GM21447 (cell line): Measurements from ENCODE around the gene SLC16A8.
"Not testable (repeated sequence)": the region's sequence is repeated elsewhere in the genome, so short reads cannot be mapped to it uniquely, and the experiment has no call there.

Experiments used
- ATAC-seq: cut with Tn5 transposase; IDR thresholded peaks from one replicate; pipeline ENCODE4 v1.9.1; 2021; ENCODE audit not compliant: unreplicated experiment

Gene SLC16A8, protein sequence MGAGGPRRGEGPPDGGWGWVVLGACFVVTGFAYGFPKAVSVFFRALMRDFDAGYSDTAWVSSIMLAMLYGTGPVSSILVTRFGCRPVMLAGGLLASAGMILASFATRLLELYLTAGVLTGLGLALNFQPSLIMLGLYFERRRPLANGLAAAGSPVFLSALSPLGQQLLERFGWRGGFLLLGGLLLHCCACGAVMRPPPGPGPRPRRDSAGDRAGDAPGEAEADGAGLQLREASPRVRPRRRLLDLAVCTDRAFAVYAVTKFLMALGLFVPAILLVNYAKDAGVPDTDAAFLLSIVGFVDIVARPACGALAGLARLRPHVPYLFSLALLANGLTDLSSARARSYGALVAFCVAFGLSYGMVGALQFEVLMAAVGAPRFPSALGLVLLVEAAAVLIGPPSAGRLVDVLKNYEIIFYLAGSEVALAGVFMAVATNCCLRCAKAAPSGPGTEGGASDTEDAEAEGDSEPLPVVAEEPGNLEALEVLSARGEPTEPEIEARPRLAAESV

DNA sequence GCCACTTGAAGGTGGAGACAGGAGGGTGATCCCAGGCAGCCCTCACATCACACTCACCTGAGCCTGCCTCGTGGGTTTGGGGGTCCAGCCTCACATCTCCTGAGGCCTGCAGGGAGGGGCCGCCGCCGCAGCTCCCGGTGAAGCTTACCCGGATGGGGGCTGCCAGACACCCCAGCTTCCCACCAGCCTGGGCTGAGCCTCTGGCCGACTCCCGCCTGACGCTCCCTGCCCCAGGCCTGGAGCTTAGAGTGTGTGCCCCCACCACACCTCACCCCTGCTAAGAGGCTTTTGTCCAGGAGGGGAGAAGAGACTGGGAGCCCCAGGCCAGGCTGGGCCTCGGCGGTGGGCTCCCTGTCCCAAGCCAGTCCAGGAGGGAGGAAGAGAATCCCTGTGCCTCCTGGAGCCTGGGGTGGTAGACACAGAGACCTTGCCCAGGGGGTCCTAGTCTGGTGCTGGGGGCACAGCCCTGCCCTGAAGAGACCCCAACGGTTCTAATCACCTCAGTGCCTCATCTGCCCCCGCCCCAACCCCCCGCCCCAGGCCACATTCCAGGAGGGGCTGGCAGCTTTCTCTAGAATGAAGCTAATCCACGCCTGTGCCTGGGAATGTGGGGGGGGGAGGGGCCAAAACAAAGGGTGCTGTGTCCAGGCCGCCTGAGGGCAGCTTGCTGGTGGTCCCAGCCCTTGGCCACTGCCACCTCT, at the start of gene SLC16A8:
Gene SLC16A8 (minus strand): TSS at position 254 of the 701 bp plus-strand sequence. CDS start 1,311 bp downstream, outside the sequence.
- no peak for ATAC-seq

- ATAC-seq, result no peak
Observed at GRCh38 chr22:38133331-38133730, 49.3 kb upstream of the SLC16A8 start.

- no peak for ATAC-seq
Observed at GRCh38 chr22:38132794-38133193, 48.8 kb upstream of the SLC16A8 start.

- ATAC-seq, result no peak
Observed at GRCh38 chr22:38132136-38132535, 48.2 kb upstream of the SLC16A8 start.

DNA sequence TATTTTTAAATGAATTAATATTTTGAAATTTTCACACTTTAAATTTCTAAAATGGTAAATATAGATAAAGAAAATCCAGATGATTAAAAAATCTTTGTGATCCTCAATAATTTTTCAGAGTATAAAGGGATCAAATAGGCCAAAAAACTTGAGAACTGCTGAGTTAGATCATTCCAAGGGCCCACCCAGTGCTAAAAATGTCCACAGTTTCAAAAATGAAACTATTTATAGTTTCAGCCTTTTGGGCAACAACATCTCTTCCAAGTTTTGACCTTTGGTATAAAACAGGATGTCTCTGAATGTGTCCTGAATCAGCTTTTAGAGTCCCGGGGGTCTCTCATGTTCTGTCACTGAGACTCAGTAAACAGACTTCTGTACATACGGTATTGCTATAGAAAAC, 47.4 kb upstream of the SLC16A8 start:
- no peak for ATAC-seq

DNA sequence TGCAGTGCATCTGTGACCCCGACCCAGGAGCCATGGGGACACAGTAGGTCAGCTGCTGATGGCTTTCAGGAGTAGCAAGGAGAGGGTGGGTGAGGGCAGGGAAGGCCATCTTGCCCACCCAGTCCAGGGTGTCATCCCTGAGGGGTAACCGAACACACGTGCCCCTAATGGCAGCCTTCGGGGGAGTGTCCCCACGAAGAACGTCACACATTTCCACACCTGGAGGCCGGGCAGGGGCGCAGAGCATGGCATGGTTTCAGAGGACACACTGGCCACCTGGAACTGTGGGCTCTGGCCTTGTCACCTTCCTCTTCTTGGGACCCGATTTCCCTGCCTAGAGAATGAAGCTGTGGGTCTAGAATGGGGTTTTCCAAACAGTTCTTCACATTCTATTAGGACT, 45.9 kb upstream of the SLC16A8 start:
- no peak for ATAC-seq

GRCh38 chr22:38129021-38129420, 45.0 kb upstream of the SLC16A8 start:
- ATAC-seq, result no peak

DNA sequence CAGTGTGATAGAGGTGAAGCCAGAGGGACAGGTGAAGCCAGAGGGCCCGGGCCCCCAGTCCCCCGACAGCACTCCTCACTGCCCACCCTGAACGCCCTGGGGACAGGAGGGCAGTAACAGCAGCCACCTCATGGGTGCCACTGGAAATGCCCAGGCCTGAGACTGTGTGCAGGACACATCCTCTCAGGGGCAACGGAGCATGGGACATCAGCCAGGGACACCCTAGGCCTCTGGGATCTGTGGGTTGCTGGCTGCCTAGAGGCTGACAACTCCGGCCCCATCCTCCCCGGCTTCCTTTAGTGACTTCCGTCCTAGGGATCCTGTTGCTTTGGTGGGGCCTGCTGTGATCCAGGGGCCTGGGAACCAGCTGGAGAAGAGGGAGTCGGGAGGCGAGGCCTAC, 43.9 kb upstream of the SLC16A8 start:
- no peak for ATAC-seq

- no peak for ATAC-seq
Observed at GRCh38 chr22:38126928-38127668, 43.1 kb upstream of the SLC16A8 start.

DNA sequence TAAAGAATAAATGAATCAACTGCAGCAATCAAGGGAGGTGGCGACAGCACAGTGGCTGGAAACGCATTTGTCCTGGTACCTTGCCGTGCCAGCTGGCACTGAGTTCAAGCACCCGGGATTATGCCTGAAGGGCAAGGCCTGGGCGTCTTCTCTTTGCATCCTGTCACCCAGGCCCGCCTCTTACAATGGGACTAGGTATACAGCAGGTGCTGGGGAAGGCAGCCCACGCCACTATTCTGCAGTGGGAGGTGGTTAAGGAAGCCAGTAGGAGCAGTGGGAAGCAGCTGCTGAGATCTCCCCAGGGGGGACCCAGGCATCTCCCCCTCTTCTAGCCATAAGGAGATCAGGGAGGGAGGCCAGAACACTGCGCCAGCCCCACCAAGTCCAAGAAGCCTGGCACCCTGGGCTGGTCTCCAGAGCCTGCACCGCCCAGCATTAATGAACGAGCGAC, 41.8 kb upstream of the SLC16A8 start:
- ATAC-seq, result no peak

DNA sequence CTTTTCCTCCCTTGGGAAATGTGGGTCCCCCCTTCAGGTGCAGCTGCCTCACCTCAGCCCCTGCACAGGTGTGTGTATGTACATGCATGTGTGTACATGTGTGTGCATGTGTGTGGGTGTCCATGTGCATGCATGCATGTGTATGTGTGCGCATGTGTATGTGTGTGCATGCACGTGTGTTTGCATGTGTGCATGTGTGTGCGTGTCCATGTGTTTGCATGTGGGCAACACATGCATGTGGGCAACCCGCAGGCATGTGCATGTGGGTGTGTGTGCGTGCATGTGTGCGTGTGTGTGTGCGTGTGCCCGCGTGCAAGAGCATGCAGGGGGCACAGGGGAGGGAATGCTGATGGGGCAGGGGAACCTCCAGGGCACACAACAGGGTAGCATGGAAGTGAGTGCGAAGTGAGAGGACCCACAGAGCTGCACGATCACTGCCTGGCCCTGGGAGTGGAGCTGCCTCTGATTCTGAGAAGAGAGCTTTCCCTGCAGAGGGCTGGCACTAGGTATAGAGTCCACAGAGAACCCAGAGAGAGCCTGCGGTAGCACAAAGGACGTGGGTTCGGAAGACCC, 41.1 kb upstream of the SLC16A8 start:
- ATAC-seq, result no peak

- ATAC-seq, result no peak
Observed at GRCh38 chr22:38124236-38124974, 40.4 kb upstream of the SLC16A8 start.

DNA sequence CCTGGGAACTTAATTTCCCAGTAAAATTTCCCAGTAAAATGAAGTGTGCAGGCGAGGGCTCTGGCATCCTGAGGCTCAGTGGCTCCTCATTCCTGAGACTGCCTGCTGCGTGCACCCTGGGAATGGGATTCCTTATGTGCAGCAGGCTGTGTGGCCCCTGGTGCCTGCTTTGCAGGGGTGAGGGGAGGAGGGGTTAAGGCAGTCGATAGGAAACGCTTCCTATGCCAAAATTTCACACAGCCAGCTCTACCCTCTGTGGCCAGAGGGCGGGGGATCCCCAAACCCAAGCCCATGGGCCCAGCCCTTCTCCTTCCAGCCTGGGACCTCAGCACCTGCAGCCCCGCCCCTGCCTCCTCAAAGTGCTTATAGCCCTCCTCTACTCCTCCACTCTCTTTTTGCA, 38.6 kb upstream of the SLC16A8 start:
- no peak for ATAC-seq

DNA sequence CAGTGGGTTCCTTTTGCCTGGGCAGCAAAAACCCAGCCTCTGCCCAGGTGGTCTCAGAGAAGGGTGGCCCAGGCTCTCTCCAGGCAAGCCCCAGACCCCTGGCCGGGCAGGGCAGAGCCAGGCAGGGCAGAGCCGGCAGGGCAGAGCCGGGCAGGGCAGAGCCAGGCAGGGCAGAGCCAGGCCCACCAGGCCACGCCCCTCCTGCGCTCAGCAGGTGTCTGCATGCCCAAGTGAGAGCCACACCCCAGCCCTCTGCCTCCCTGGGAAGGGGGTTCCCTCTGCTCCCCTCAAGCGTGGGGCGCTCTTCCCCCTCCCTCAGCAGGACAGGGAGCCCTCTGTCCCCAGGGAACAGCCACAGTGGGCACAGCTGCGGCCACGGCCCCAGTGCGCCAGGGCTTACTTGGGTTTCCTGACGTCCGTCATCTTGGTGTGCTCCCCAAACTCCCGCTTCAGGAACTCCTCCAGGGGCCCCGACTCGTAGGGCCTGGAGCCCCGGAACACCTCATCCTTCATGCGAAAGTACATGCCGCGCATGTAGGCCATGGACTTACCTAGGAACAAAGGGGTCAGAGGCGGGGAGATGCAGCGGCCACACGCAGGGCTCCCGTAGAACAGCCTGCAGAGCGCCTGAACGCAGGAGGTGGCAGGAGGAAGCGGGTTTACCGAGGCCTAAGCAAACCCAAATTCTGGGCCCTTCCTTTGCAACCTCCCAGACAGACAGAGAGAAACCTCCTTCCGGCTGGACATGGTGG, 36.6 kb upstream of the SLC16A8 start:
- ATAC-seq, result no peak

DNA sequence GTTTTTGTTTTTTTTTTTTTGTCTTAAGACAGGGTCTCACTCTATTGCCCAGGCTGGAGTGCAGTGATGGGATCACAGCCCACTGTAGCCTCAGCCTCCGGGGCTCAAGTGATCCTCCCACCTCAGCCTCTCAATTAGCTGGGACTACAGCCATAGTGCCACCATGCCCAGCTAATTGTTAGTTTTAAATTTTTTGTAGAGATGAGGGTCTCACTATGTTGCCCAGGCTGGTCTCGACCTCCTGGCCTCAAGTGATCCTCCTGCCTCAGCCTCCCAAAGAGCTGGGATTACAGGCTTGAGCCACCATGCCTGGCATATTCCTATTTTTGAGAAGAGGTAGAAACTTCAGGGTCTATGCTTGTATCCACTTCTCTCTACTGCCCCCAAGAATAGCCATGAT, 34.8 kb upstream of the SLC16A8 start:
- ATAC-seq, result not testable (repeated sequence)

DNA sequence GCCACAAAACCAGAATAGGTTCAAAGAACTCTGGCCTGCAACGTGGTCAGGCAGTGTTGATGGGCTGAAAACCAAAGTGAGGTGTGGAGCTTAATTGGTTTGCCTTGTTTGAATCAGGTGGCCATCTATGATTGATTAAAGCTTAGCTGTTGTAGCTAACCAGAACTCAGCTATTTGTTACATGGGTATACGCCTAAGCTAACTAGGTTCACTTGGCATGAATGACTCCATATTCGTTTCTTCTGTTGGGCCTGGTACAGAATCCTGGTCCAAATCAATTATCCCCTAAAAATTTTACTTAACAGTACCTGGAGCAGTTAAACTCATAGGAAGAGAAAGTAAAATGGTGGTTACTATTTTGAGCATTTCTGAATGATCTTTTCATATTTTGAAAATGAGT, 34.2 kb upstream of the SLC16A8 start:
- no peak for ATAC-seq

DNA sequence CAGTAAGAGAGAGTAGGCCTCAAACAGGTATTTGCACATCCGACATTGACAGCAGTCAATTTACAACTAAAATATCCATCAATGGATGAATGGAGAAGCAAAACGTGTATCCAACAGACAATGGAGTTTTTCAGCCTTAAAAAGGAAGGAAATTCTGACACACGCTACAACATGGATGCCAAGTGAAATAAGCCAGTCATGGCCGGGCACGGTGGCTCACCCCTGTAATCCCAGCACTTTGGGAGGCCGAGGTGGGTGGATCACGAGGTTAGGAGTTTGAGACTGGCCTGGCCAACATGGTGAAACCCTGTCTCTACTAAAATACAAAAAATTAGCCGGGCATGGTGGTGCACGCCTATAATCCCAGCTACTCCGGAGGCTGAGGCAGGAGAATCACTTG, 33.6 kb upstream of the SLC16A8 start:
- ATAC-seq, result not testable (repeated sequence)

- ATAC-seq, result no peak
Observed at GRCh38 chr22:38115423-38116205, 31.6 kb upstream of the SLC16A8 start.
